GM19324 (cell line): Measurements from ENCODE around the gene TRIP13.
"Not testable (repeated sequence)": the region's sequence is repeated elsewhere in the genome, so short reads cannot be mapped to it uniquely, and the experiment has no call there.

Experiments
- ATAC-seq: cut with Tn5 transposase; IDR thresholded peaks from one replicate; pipeline ENCODE4 v1.9.1; 2021; ENCODE audit warnings: mild to moderate bottlenecking, moderate library complexity; ENCODE audit not compliant: unreplicated experiment, low FRiP score

Gene TRIP13

GRCh38 chr5:934381-934967 lies 41.8 kb downstream of the TRIP13 start:
- not testable (repeated sequence) for ATAC-seq

- no peak for ATAC-seq
Measured at GRCh38 chr5:935510-936084, 42.9 kb downstream of the TRIP13 start.

- ATAC-seq, result no peak
Measured at GRCh38 chr5:936149-937144, 43.8 kb downstream of the TRIP13 start.

- ATAC-seq, result no peak
Measured at GRCh38 chr5:937151-937924, 44.7 kb downstream of the TRIP13 start.

GRCh38 chr5:939368-939767 lies 46.7 kb downstream of the TRIP13 start:
- no peak for ATAC-seq

GRCh38 chr5:940741-941140 lies 48.1 kb downstream of the TRIP13 start:
- ATAC-seq, result not testable (repeated sequence)

- ATAC-seq, result no peak
Measured at GRCh38 chr5:943201-943917, 50.7 kb downstream of the TRIP13 start.

GRCh38 chr5:943918-944620 lies 51.4 kb downstream of the TRIP13 start:
- ATAC-seq, result no peak

- no peak for ATAC-seq
Measured at GRCh38 chr5:944621-944927, 51.9 kb downstream of the TRIP13 start.

GRCh38 chr5:944992-945685 lies 52.5 kb downstream of the TRIP13 start:
- ATAC-seq, result no peak

GRCh38 chr5:945691-946551 lies 53.2 kb downstream of the TRIP13 start:
- no peak for ATAC-seq

GRCh38 chr5:946720-947625 lies 54.3 kb downstream of the TRIP13 start:
- no peak for ATAC-seq

- no peak for ATAC-seq
Measured at GRCh38 chr5:947626-948471, 55.2 kb downstream of the TRIP13 start.

GRCh38 chr5:948472-949274 lies 56.0 kb downstream of the TRIP13 start:
- no peak for ATAC-seq

GRCh38 chr5:949275-949543 lies 56.5 kb downstream of the TRIP13 start:
- no peak for ATAC-seq
